H9 (cell line): ENCODE measurements around the gene FRMPD3. TPM values are rescaled to one million over a fixed set of nuclear protein-coding genes. Genes with fewer than 3 reads are reported as not detected.

Source experiments
- DNase-seq: peaks from one replicate; pipeline ENCODE4 v3.0.0-alpha.2; 2017
- H2AFZ ChIP-seq: one replicate; pipeline ENCODE4 v1.6.1; 2013; ENCODE audit warnings: mild to moderate bottlenecking, low read length, control low read depth, moderate library complexity
- H2AK5ac ChIP-seq: 2 replicates; pipeline ENCODE4 v1.6.1; 2013; ENCODE audit warnings: low read length, control low read depth, mixed read lengths; ENCODE audit not compliant: insufficient read length
- H2BK120ac ChIP-seq: one replicate; pipeline ENCODE4 v1.6.1; 2013; ENCODE audit warnings: low read depth, mild to moderate bottlenecking, low read length, control low read depth, inconsistent platforms; ENCODE audit not compliant: poor library complexity, severe bottlenecking
- H2BK12ac ChIP-seq: 2 replicates; pipeline ENCODE4 v1.6.1; 2013; ENCODE audit warnings: low read length, control low read depth, mixed read lengths, low read depth; ENCODE audit not compliant: insufficient read length
- H2BK15ac ChIP-seq: 2 replicates; pipeline ENCODE4 v1.6.1; 2013; ENCODE audit warnings: low read depth, low read length, control low read depth
- H2BK20ac ChIP-seq: one replicate; pipeline ENCODE4 v1.6.1; 2013; ENCODE audit warnings: low read depth, mild to moderate bottlenecking, low read length, control low read depth, inconsistent platforms; ENCODE audit not compliant: poor library complexity, severe bottlenecking
- H2BK5ac ChIP-seq: 2 replicates; pipeline ENCODE4 v1.6.1; 2013; ENCODE audit warnings: low read length, control low read depth, mixed read lengths; ENCODE audit not compliant: insufficient read length
- H3K14ac ChIP-seq: 2 replicates; pipeline ENCODE4 v1.6.1; 2013; ENCODE audit warnings: low read length, control low read depth; ENCODE audit not compliant: insufficient read depth
- H3K18ac ChIP-seq: 2 replicates; pipeline ENCODE4 v1.6.1; 2013; ENCODE audit warnings: low read depth, mild to moderate bottlenecking, mixed read lengths, low read length, control low read depth; ENCODE audit not compliant: insufficient read length
- H3K23ac ChIP-seq: 2 replicates; pipeline ENCODE4 v1.6.1; 2013; ENCODE audit warnings: low read length, control low read depth, mixed read lengths, low read depth; ENCODE audit not compliant: insufficient read length
- H3K23me2 ChIP-seq: 2 replicates; pipeline ENCODE4 v1.6.1; 2013; ENCODE audit warnings: low read depth, mild to moderate bottlenecking, mixed read lengths, low read length, control low read depth; ENCODE audit not compliant: insufficient read length, poor library complexity, severe bottlenecking
- H3K27ac ChIP-seq: 2 replicates; pipeline ENCODE4 v1.5.1; 2013; ENCODE audit warnings: low read length, control low read depth, mixed read lengths, low read depth; ENCODE audit not compliant: insufficient read length
- H3K27me3 ChIP-seq: 2 replicates; pipeline ENCODE4 v1.6.1; 2013; ENCODE audit warnings: low read length, control low read depth, inconsistent platforms; ENCODE audit not compliant: insufficient read depth
- H3K4ac ChIP-seq: 2 replicates; pipeline ENCODE4 v1.6.1; 2013; ENCODE audit warnings: low read depth, mild to moderate bottlenecking, control low read depth, inconsistent platforms, low read length, moderate library complexity
- H3K4me1 ChIP-seq: 2 replicates; pipeline ENCODE4 v1.6.1; 2013; ENCODE audit warnings: low read length, control low read depth, inconsistent platforms; ENCODE audit not compliant: insufficient read depth
- H3K4me2 ChIP-seq: 2 replicates; pipeline ENCODE4 v1.6.1; 2013; ENCODE audit warnings: low read length, control low read depth, mixed read lengths; ENCODE audit not compliant: insufficient read length, insufficient read depth
- H3K56ac ChIP-seq: 2 replicates; pipeline ENCODE4 v1.6.1; 2013; ENCODE audit warnings: low read depth, mild to moderate bottlenecking, mixed read lengths, low read length, control low read depth; ENCODE audit not compliant: insufficient read length
- H3K79me1 ChIP-seq: 2 replicates; pipeline ENCODE4 v1.6.1; 2013; ENCODE audit warnings: low read depth, mild to moderate bottlenecking, moderate library complexity, low read length, control low read depth, inconsistent platforms; ENCODE audit not compliant: insufficient read depth, poor library complexity, severe bottlenecking
- H3K79me2 ChIP-seq: 2 replicates; pipeline ENCODE4 v1.6.1; 2013; ENCODE audit warnings: low read length, control low read depth, inconsistent platforms; ENCODE audit not compliant: insufficient read depth
- H3K9ac ChIP-seq: 2 replicates; pipeline ENCODE4 v1.6.1; 2013; ENCODE audit warnings: low read length, control low read depth, mixed read lengths; ENCODE audit not compliant: insufficient read length; ENCODE audit errors: extremely low read depth
- H3K9me3 ChIP-seq: one replicate; pipeline ENCODE4 v1.6.1; 2013; ENCODE audit warnings: low read depth, low read length, inconsistent platforms; ENCODE audit not compliant: control insufficient read depth
- H3T11ph ChIP-seq: one replicate; pipeline ENCODE4 v1.6.1; 2013; ENCODE audit warnings: mild to moderate bottlenecking, low read length, control low read depth, inconsistent platforms
- H4K20me1 ChIP-seq: one replicate; pipeline ENCODE4 v1.6.1; 2013; ENCODE audit not compliant: control insufficient read depth, insufficient read length, insufficient read depth
- H4K5ac ChIP-seq: 2 replicates; pipeline ENCODE4 v1.6.1; 2013; ENCODE audit warnings: low read depth, mild to moderate bottlenecking, mixed read lengths, low read length, control low read depth; ENCODE audit not compliant: insufficient read length
- H4K8ac ChIP-seq: replicated peaks from 2 replicates; pipeline ENCODE4 v1.6.1; 2013; ENCODE audit warnings: low read length, control low read depth, mixed read lengths, low read depth; ENCODE audit not compliant: insufficient read length
- H4K91ac ChIP-seq: 2 replicates; pipeline ENCODE4 v1.6.1; 2013; ENCODE audit warnings: low read depth, mild to moderate bottlenecking, moderate library complexity, mixed read lengths, low read length, control low read depth; ENCODE audit not compliant: insufficient read length
- H3K27ac Mint-ChIP-seq, 3 experiments: 2 replicates in 2 of 3; 3 replicates in 1 of 3; pipeline ENCODE4 v1.8.0; 2020 to 2021; ENCODE audit warnings: mixed read lengths in 3 of 3, mild to moderate bottlenecking in 1 of 3, moderate library complexity in 1 of 3
- H3K27me3 Mint-ChIP-seq: 2 replicates; pipeline ENCODE4 v1.8.0; 2021; ENCODE audit warnings: low read depth, mild to moderate bottlenecking, moderate library complexity, mixed read lengths
- H3K36me3 Mint-ChIP-seq, 3 experiments: 2 replicates in 2 of 3; 3 replicates in 1 of 3; pipeline ENCODE4 v1.8.0; 2020 to 2021; ENCODE audit warnings: low read depth in 3 of 3, mixed read lengths in 3 of 3; ENCODE audit not compliant: insufficient read depth in 1 of 3
- H3K4me1 Mint-ChIP-seq, 2 experiments: 2 replicates each; pipeline ENCODE4 v1.8.0; 2020; ENCODE audit warnings: mixed read lengths in 2 of 2
- H3K4me3 Mint-ChIP-seq, 2 experiments: 2 replicates in 1 of 2; 3 replicates in 1 of 2; pipeline ENCODE4 v1.8.0; 2020 to 2021; ENCODE audit warnings: mild to moderate bottlenecking in 2 of 2, mixed read lengths in 2 of 2, moderate library complexity in 1 of 2
- H3K9me3 Mint-ChIP-seq, 2 experiments: 2 replicates in 1 of 2; 3 replicates in 1 of 2; pipeline ENCODE4 v1.8.0; 2020; ENCODE audit warnings: mild to moderate bottlenecking in 2 of 2, mixed read lengths in 2 of 2, moderate library complexity in 1 of 2
- WGBS: extraction: QIAGEN DNeasy Blood & Tissue Kit; methylation state at CpG from one replicate; pipeline ENCODE4 v1.1.7; 2013; ENCODE audit warnings: missing lambda C conversion rate, low lambda C conversion rate, mixed read lengths; ENCODE audit not compliant: insufficient read length; ENCODE audit errors: extremely low coverage; 5-methylcytosine and 5-hydroxymethylcytosine counted together
- total RNA-seq: library from RNA; stranded (reverse); gene quantifications from 2 replicates; pipeline ENCODE4 v1.2.1, GENCODE V29; 2021
- TF ChIP-seq, protein P1 (sequence below): fragments of 200-600 bp; sonication (generic); conservative IDR thresholded peaks from 3 replicates; pipeline ENCODE4 v1.8.0; 2021; ENCODE audit warnings: antibody characterized with exemption, mild to moderate bottlenecking

FRMPD3 gene
- total RNA-seq, 1 experiment from 2014 or later = 0.26 TPM

DNA sequence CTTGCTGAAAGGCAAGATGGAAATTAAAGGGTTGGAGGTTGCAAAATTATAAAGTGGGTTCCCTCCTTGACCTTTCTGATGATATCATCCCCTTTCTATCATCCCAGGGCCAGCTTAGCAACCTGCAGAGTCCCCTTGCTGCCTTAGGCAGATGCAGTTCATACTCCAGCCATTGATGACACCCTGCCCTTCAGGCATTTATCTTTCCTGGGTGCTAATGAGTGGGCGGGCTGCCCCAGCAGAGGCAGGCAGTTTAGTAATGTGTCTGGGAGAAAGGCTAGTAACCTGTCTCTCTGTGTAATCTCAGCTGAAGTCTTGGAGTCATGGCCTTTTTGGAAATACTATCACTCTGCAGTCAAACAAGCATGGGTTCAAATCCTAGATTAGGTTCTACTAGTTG, 3.8 kb upstream of the FRMPD3 start:
- H3T11ph ChIP-seq = no peak overlapping the region
- no peaks in the 10 kb centered on the region for H3K79me1 ChIP-seq
- no peak overlapping the region for H4K5ac ChIP-seq
- no peak overlapping the region for H2BK20ac ChIP-seq
- peaks cover 0 to 44% of the 10 kb centered on the region in 2 experiments; a peak in 2 of 5 replicates for H3K9me3 Mint-ChIP-seq
- no peak overlapping the region for H3K4ac ChIP-seq
- H3K14ac ChIP-seq = no peak overlapping the region
- H2BK5ac ChIP-seq = no peak overlapping the region
- H3K27ac ChIP-seq = no peak overlapping the region
- H3K4me1 Mint-ChIP-seq = peaks cover 22 to 36% of the 10 kb centered on the region in 2 experiments
- no CpG with 5 or more reads among the region's 1 CpG for WGBS
- peaks cover 60% of the 10 kb centered on the region for H3K27me3 Mint-ChIP-seq
- no peaks in the 10 kb centered on the region for H3K9me3 ChIP-seq
- no peak for DNase-seq
- H3K9ac ChIP-seq = no peak overlapping the region
- no peak overlapping the region for H3K23ac ChIP-seq
- no peak overlapping the region for H4K91ac ChIP-seq
- H3K56ac ChIP-seq = no peak overlapping the region
- no peaks in the 10 kb centered on the region for H3K4me1 ChIP-seq
- H2AFZ ChIP-seq = no peak overlapping the region
- H3K79me2 ChIP-seq = no peaks in the 10 kb centered on the region
- no peak overlapping the region for H4K8ac ChIP-seq
- H3K36me3 Mint-ChIP-seq = peaks cover 0 to 9% (median 0%) of the 10 kb centered on the region in 3 experiments; a peak in 3 of 7 replicates
- H3K4me3 Mint-ChIP-seq = no peak overlapping the region
- no peak overlapping the region for H3K18ac ChIP-seq
- no peak overlapping the region for H2AK5ac ChIP-seq
- no peak overlapping the region for H3K27ac Mint-ChIP-seq
- H3K23me2 ChIP-seq = peaks cover 9% of the 10 kb centered on the region
- H3K4me2 ChIP-seq = no peak overlapping the region
- peaks cover 7% of the 10 kb centered on the region; the same call in 1 of the 2 replicates for H3K27me3 ChIP-seq
- no peaks in the 10 kb centered on the region for H4K20me1 ChIP-seq
- no peak overlapping the region for H2BK12ac ChIP-seq
- no peak overlapping the region for H2BK120ac ChIP-seq
- no peak overlapping the region for H2BK15ac ChIP-seq
- TF ChIP-seq, protein P1, sequence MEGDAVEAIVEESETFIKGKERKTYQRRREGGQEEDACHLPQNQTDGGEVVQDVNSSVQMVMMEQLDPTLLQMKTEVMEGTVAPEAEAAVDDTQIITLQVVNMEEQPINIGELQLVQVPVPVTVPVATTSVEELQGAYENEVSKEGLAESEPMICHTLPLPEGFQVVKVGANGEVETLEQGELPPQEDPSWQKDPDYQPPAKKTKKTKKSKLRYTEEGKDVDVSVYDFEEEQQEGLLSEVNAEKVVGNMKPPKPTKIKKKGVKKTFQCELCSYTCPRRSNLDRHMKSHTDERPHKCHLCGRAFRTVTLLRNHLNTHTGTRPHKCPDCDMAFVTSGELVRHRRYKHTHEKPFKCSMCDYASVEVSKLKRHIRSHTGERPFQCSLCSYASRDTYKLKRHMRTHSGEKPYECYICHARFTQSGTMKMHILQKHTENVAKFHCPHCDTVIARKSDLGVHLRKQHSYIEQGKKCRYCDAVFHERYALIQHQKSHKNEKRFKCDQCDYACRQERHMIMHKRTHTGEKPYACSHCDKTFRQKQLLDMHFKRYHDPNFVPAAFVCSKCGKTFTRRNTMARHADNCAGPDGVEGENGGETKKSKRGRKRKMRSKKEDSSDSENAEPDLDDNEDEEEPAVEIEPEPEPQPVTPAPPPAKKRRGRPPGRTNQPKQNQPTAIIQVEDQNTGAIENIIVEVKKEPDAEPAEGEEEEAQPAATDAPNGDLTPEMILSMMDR = no peak
